Astrocyte (in vitro differentiated cells and primary cell): ENCODE data around the gene PEPD.

Experiments used
- CTCF ChIP-seq: IDR thresholded peaks from 2 replicates; pipeline ENCODE4 v1.5.1; 2011; ENCODE audit warnings: low read depth, mild to moderate bottlenecking, inconsistent platforms, low read length, moderate library complexity; ENCODE audit not compliant: insufficient read depth
- EZH2 ChIP-seq: IDR thresholded peaks from 2 replicates; pipeline ENCODE4 v1.6.1; 2012; ENCODE audit warnings: mild to moderate bottlenecking, low read length, inconsistent platforms; ENCODE audit not compliant: insufficient read depth

GRCh38 chr19:33397536-33398360 lies 123.8 kb downstream of the PEPD start:
- TF ChIP-seq CTCF = peak; percentile 9
- TF ChIP-seq EZH2 = no peak
